Islet of Langerhans (tissue), 1 donor: ENCODE measurements around the gene SUN1.
"Not testable (repeated sequence)": the region's sequence is repeated elsewhere in the genome, so short reads cannot be mapped to it uniquely, and the experiment has no call there.

Source experiments
- FAIRE-seq: peaks from one replicate; lab custom pipeline; 2011; peaks lifted over from hg19 to GRCh38; lab: Jason Lieb, UNC

The SUN1 gene

DNA sequence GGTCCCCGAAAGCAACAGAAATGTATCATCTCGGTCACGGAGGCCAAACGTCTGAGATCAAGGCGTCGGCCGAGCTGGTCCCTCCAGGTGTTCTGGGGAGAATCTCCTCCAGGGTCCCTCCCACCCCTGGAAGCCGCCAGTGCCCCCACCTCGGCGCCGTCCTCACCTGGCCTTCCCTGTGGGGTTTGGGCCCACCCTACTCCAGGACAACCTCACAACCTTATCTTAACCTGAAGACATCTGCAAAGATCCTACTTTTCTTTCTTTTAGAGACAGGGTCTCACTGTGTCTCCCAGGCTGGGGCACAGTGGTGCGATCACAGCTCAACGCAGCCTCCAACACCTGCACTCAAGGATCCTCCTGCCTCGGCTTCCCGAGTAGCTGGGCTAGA, 88.8 kb downstream of the SUN1 start:
- FAIRE-seq = no peak

DNA sequence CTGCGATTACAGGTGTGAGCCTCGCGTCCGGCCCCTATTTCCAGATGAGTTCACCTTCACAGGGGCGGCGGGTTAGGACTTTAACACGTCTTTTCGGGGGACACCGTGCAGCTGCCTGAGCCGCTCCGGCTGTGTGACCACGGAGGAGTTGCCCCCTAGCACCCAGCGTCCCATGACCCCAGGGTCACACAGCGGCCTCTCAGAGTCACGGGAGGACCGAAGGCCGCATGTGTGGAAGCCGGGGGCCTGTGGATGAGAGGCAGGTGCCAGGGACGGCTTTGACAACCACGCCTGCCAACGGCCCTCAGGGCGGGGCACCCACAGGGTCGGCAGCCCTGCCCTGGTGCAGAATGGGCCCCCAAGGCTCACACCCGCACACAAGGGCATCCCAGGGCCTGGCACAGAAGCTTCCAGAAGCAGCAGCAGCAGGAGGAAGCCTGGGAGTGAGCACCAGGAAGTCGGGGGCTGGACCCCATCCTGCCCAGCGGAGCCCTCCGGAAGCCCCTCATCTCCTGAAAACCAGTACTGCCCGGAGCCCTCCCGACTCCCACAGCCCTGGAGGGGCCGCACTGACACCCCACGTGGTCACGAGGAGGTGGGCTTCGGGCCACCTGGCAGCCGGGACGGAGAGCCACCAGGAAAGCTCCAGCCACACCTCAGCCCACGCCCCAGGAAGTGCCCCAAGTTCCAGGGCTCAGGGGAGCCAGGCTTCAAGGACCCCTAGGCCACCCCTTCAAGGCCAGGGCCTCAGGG, 89.5 kb downstream of the SUN1 start:
- no peak for FAIRE-seq

DNA sequence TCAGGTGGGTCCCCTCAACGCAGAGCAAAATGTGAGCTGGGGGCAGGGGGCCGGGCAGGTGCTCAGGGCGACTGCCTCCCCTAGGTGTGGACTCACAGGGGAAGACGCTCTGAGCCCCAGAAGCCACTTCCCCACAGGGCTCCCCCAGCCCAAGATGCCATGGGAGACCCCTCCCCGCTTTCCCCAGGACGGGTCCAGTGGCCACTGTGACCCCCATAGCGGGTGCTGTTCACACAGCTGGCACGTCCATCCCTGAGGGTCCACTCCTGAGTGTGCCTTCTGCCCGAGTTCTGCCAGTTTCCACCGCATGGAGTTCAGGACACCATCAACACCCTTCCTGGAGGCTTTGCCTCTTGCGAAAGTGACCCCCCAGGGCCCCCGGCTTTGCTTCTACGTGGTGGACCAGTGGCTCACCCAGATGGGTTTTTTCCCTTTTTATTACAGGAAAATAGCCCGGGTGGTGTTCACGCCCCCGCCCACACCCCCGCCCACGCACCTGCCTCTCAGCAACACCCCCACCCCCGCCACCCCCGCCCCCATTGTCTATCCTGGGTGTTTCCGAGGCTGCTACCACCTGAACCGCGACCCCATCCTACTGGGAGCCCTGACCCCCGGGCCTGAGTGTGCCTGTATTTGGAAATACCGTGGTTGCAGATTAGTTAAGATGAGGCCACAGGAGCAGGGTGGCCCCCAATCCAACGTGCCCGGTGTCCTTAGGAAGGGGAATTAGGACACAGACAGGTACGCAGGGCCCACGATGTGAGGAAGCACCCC, 90.2 kb downstream of the SUN1 start:
- FAIRE-seq = no peak

DNA sequence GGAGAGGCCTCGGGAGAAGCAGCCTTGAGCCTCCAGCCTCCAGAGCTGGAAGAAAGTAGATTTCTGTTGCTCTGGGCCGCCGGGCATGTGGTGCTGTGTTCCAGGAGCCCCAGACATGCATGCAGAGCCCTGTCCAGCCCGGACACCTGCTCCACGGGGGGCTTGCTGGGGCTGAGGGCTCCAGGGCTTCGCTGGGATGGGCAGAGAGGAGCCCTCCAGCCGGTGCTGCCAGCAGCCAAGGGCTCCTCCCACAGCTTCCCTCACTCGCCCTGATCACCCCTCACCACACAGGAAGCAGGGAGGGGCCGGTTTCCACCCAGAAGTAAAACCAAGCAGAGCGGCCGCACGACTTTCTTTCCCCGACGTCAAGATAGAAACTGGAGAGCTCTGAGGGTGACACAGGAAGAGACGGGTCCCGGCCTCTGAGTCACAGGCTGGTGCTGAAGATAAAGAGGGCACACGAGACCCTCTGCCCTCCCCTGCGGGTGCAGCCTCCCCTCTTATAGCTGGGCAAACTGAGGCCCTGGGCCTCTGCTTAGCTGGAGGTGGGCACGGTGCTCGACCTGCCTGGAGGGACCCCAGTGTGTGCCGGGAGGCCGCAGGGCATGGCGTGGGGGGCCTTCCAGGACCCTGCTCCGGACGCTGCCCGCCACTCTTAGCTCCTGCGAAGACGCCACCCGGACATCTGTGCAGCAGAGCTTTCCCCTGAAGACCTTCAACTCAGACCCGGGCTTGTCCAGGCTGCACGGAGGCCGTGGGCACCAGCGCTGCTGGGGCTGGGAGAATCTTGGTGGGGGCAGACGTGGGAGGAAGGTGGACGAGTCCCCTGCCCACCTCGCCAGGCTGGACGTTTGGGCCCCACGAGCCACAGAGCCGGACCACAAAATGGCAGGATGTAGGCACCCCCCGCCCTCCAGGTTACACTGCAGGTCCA, 91.1 kb downstream of the SUN1 start:
- FAIRE-seq = no peak

DNA sequence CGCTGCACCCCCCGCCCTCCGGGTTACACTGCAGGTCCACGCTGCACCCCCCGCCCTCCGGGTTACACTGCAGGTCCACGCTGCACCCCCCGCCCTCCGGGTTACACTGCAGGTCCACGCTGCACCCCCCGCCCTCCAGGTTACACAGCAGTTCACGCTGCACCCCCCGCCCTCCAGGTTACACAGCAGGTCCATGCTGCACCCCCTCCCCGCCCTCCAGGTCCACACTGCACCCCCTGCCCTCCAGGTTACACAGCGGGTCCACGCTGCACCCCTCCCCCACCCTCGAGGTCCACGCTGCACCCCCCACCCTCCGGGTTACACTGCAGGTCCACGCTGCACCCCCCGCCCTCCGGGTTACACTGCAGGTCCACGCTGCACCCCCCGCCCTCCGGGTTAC, 91.8 kb downstream of the SUN1 start:
- FAIRE-seq = not testable (repeated sequence)
